ENCODE results near the gene SLCO1B1. TPM values are rescaled to one million over a fixed set of nuclear protein-coding genes. Genes with fewer than 3 reads are reported as not detected.
"Not testable (repeated sequence)": the region's sequence is repeated elsewhere in the genome, so short reads cannot be mapped to it uniquely, and the experiment has no call there.

Gene SLCO1B1, protein sequence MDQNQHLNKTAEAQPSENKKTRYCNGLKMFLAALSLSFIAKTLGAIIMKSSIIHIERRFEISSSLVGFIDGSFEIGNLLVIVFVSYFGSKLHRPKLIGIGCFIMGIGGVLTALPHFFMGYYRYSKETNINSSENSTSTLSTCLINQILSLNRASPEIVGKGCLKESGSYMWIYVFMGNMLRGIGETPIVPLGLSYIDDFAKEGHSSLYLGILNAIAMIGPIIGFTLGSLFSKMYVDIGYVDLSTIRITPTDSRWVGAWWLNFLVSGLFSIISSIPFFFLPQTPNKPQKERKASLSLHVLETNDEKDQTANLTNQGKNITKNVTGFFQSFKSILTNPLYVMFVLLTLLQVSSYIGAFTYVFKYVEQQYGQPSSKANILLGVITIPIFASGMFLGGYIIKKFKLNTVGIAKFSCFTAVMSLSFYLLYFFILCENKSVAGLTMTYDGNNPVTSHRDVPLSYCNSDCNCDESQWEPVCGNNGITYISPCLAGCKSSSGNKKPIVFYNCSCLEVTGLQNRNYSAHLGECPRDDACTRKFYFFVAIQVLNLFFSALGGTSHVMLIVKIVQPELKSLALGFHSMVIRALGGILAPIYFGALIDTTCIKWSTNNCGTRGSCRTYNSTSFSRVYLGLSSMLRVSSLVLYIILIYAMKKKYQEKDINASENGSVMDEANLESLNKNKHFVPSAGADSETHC
- not detected for total RNA-seq

DNA sequence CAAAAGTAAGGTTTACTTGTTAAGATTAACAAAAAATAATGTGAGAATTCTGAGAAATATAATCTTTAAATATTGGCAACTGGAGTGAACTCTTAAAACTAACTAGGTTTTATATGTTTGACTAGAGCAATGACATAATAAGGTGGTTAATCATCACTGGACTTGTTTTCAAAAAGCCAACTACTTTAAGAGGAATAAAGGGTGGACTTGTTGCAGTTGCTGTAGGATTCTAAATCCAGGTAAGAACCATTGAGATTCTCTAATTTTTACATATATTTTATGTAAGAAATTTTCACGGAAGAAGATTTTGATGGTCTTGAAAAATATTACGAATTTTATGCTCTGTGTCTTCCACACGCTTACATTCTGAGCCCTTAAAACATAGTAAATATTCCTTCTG, at the start of gene SLCO1B1:
TSS of gene SLCO1B1 (plus strand) at position 197 of the 400 bp plus-strand sequence. CDS start 10,381 bp downstream, outside the sequence.
- TF ChIP-seq, protein P1, sequence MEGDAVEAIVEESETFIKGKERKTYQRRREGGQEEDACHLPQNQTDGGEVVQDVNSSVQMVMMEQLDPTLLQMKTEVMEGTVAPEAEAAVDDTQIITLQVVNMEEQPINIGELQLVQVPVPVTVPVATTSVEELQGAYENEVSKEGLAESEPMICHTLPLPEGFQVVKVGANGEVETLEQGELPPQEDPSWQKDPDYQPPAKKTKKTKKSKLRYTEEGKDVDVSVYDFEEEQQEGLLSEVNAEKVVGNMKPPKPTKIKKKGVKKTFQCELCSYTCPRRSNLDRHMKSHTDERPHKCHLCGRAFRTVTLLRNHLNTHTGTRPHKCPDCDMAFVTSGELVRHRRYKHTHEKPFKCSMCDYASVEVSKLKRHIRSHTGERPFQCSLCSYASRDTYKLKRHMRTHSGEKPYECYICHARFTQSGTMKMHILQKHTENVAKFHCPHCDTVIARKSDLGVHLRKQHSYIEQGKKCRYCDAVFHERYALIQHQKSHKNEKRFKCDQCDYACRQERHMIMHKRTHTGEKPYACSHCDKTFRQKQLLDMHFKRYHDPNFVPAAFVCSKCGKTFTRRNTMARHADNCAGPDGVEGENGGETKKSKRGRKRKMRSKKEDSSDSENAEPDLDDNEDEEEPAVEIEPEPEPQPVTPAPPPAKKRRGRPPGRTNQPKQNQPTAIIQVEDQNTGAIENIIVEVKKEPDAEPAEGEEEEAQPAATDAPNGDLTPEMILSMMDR (IDR thresholded peaks at IDR 0.05) = no peak
- ATAC-seq (ENCODE audit: low FRiP score) = no peak
- DNase-seq (ENCODE audit: low spot score) = no peak

DNA sequence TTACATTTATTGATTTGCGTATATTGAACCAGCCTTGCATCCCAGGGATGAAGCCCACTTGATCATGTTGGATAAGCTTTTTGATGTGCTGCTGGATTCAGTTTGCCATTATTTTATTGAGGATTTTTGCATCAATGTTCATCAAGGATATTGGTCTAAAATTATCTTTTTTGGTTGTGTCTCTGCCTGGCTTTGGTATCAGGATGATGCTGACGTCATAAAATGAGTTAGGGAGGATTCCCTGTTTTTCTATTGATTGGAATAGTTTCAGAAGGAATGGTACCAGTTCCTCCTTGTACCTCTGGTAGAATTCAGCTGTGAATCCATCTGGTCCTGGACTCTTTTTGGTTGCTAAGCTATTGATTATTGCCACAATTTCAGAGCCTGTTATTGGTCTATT, 46.2 kb upstream of the SLCO1B1 start:
- DNase-seq (ENCODE audit: low spot score); ATAC-seq (ENCODE audit: low FRiP score): not testable (repeated sequence)

DNA sequence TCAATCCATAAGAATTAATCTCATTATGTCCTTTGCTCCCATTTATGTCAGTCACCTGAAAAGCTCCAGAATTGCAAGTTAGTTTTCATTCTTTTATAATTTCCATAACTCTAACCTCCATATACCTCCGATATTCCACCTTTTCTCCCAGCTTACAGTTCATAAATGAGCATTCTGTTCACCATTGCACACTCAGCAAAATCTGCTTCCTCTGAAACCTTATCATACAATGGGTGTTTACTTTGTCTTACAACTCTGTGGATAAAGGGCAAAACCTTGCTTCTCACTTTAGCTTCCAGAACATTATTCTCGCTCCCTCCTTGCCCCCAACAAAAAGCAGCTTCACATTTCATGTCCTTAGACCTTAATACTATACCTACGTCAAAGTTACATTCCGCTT, 19.3 kb upstream of the SLCO1B1 start:
- TF ChIP-seq, protein P1 (IDR thresholded peaks at IDR 0.05) = no peak
- no peak for ATAC-seq (ENCODE audit: low FRiP score)
- no peak for DNase-seq (ENCODE audit: low spot score)

DNA sequence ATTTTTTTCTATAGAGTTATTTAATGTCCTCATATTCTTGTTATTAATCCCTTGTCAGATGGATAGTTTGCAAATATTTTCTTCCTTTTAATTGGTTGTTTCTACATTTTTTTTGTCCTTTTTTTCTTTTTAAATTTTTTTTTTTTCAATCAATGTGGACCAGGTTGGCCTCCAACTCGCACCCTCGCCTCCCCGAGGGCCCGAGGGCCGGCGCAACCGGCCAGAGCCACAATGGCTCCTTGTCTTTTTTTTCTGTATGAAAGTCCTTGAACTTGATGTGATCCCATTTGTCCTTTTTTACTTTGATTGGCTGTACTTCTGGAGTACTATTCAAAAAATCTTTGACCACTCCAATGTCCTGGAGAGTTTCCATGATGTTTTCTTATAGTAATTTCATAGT, 17.7 kb upstream of the SLCO1B1 start:
- TF ChIP-seq, protein P1 (IDR thresholded peaks at IDR 0.05) = no peak
- ATAC-seq (ENCODE audit: low FRiP score) (no peak), DNase-seq (ENCODE audit: low spot score) (no peak)

DNA sequence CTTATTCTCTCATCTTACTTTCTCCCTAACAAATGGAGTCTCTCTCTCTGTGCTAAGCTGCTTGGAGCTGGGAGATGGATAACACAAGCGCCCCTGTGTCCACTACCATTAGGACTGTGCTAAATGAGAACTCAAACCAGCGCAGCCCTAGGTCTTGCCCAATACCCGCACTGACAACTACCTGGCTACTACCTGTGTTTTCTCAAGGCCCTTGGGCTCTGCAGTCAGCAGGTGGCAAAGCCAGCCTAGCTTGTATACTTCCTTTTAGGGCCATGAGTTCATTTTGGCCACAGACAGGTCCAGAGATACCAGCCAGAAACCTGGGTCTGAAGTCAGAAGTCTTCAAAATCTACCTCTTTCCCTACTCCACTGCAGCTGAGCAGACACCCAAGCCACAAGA, 13.0 kb upstream of the SLCO1B1 start:
- DNase-seq (ENCODE audit: low spot score) (no peak), ATAC-seq (ENCODE audit: low FRiP score) (no peak)
- TF ChIP-seq, protein P1 (IDR thresholded peaks at IDR 0.05) = no peak

DNA sequence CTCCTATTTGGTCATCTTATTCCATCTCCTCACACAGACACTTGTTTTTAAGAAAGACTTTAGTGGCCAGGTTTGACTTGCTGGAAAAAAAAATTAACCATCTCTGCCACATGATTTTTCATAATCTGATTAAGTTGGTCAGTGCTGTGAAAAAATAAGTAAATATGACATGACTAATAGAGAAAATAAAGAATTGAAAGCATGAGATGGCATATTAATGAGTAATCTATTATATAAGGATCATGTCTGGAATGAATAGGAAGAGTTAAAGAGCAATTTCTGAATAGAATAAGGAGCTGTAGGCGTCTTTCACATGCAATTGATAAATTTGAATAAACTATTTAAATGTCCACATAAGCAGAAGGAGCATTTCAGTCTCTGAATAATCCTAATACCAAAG, 12.2 kb upstream of the SLCO1B1 start:
- no peak for ATAC-seq (ENCODE audit: low FRiP score)

DNA sequence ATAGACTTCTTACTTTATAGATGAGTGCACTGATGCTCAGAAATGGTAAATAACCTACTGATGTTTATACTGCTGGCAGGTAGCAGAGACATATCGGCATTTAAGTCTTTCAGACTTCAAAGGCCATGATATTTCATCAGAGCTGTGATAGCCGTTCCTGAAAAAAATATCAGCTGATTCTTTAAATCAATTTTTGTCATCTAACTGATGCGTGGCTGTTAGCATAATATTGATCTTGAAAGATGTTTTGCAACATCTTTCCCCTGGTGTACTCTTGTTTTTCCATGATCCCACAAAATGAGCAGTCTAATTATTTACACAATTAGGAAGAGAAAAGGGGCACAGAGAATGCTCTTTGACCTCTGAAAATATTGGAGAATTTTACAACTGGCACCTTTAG, 1.6 kb upstream of the SLCO1B1 start:
- TF ChIP-seq, protein P1 (IDR thresholded peaks at IDR 0.05) = no peak
- DNase-seq (ENCODE audit: low spot score) (no peak), ATAC-seq (ENCODE audit: low FRiP score) (no peak)

More for the DNA sequence above, 12.2 kb upstream of the SLCO1B1 start:
- DNase-seq (ENCODE audit: low spot score) = no peak
- TF ChIP-seq, protein P1 (IDR thresholded peaks at IDR 0.05) = no peak

Measured in omental fat pad (tissue), 4 donors.